Sigmoid colon (tissue), 3 donors: ENCODE measurements around the gene RASSF5.

Experiments
- CTCF ChIP-seq, 4 experiments: fragments of 450-650 bp in 3 of 4; fragments of 200-600 bp in 1 of 4; IDR thresholded peaks; one replicate each; pipeline ENCODE4 v1.5.1; 2016 to 2019; ENCODE audit warnings: antibody characterized with exemption in 4 of 4, mild to moderate bottlenecking in 3 of 4, moderate library complexity in 2 of 4
- POLR2A ChIP-seq, 2 donors: fragments of 450-650 bp; IDR thresholded peaks; one replicate each; pipeline ENCODE4 v1.6.1; 2016; ENCODE audit warnings: antibody characterized with exemption in 2 of 2, mild to moderate bottlenecking in 2 of 2, moderate library complexity in 2 of 2

DNA sequence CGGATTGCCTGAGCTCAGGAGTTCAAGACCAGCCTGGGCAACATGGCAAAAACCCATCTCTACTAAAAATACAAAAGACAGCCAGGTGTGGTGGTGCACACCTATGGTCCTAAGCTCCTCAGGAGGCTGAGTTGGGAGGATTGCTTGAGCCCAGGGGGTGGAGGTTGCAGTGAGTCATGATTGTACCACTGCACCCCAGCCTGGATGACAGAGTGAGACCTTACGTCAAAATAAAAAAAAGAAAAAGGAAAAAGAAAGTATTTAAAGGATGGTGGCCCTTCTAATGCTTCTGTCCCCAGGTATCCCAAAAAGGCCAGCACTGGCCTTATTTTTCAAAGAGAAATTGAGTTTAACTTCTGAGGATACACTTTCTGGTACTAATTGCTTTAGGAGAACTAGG, 35.3 kb upstream of the RASSF5 start:
- TF ChIP-seq CTCF (IDR thresholded peaks at IDR 0.05) (no peak), POLR2A (IDR thresholded peaks at IDR 0.05) (no peak)
